C4-2B (cell line): ENCODE data around the gene IL1RL1.

Source experiments
- ZFX ChIP-seq: fragments of 450-650 bp; IDR thresholded peaks from 2 replicates; pipeline ENCODE4 v1.6.1; 2017
- TF ChIP-seq, protein P1 (sequence below): fragments of 450-650 bp; conservative IDR thresholded peaks from 2 replicates; pipeline ENCODE4 v1.5.1; 2017; ENCODE audit warnings: mild to moderate bottlenecking

DNA sequence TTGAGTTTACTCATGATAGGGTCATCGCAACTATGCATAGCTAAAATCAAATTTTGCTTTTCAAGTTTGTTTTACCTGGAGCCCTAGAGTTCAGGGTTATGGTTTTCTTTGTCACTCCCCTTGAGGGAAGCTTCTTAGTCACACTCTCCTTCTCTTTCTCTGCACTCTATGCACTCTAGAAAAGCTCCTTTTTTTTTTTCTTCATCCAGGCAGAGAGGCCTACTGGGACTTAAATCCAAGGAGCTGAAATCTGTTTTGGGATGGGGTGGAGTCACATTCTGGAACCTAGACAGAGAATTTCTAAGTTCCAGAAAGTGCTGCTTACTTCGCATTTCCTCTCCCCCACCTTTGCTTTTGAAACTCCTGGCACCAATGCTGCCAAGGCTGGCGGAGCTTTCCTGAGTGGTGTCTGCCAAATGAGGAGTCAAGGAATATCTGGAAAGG is 25.2 kb downstream of the IL1RL1 start:
- TF ChIP-seq, protein P1, sequence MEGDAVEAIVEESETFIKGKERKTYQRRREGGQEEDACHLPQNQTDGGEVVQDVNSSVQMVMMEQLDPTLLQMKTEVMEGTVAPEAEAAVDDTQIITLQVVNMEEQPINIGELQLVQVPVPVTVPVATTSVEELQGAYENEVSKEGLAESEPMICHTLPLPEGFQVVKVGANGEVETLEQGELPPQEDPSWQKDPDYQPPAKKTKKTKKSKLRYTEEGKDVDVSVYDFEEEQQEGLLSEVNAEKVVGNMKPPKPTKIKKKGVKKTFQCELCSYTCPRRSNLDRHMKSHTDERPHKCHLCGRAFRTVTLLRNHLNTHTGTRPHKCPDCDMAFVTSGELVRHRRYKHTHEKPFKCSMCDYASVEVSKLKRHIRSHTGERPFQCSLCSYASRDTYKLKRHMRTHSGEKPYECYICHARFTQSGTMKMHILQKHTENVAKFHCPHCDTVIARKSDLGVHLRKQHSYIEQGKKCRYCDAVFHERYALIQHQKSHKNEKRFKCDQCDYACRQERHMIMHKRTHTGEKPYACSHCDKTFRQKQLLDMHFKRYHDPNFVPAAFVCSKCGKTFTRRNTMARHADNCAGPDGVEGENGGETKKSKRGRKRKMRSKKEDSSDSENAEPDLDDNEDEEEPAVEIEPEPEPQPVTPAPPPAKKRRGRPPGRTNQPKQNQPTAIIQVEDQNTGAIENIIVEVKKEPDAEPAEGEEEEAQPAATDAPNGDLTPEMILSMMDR = no peak
- TF ChIP-seq ZFX = no peak
